ENCODE results near the gene SLC10A4.

DNA sequence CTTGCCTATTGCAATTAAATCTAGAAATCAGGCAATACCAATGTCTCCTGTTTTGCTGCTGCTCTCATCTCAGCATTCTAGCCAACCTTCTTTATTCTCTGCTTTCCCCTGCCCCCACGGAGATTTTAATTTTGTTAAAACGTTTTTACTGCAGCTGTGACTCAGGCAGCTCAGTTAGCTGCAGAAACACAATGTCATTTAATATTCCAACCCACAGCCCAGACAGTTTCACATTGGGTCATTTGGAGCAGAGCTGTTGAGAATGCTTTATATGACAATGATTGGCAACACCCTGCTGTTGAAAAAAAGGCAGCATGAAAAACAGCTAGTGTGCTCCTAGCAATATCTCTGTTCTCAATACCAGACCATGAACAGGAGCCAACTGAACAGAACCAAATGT is 12.6 kb upstream of the SLC10A4 start:
- TF ChIP-seq, protein P1, sequence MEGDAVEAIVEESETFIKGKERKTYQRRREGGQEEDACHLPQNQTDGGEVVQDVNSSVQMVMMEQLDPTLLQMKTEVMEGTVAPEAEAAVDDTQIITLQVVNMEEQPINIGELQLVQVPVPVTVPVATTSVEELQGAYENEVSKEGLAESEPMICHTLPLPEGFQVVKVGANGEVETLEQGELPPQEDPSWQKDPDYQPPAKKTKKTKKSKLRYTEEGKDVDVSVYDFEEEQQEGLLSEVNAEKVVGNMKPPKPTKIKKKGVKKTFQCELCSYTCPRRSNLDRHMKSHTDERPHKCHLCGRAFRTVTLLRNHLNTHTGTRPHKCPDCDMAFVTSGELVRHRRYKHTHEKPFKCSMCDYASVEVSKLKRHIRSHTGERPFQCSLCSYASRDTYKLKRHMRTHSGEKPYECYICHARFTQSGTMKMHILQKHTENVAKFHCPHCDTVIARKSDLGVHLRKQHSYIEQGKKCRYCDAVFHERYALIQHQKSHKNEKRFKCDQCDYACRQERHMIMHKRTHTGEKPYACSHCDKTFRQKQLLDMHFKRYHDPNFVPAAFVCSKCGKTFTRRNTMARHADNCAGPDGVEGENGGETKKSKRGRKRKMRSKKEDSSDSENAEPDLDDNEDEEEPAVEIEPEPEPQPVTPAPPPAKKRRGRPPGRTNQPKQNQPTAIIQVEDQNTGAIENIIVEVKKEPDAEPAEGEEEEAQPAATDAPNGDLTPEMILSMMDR (IDR thresholded peaks at IDR 0.05; ENCODE audit: insufficient read depth, low read length): no peak
- TF ChIP-seq POLR2AphosphoS5 (IDR thresholded peaks at IDR 0.05; ENCODE audit: low read depth): no peak
